SK-N-SH (cell line): ENCODE data around the gene TMEM255B. TPM values are rescaled to one million over a fixed set of nuclear protein-coding genes. Genes with fewer than 3 reads are reported as not detected.

ENCODE experiments used
- CTCF ChIA-PET: fragments of 300-600, 350-600 bp; formaldehyde crosslinking; extraction: SDS; loops from one replicate; lab custom pipeline; 2021; lab: Yijun Ruan, JAX
- POLR2A ChIA-PET: fragments of 350-600 bp; sonication (Branson Sonifier 250); formaldehyde crosslinking; extraction: SDS; loops from one replicate; lab custom pipeline; 2020; ENCODE audit warnings: antibody characterized with exemption, inconsistent platforms; lab: Yijun Ruan, JAX
- DNase-seq: peaks from one replicate; pipeline ENCODE4 v3.0.0; 2012
- H2AFZ ChIP-seq: fragments of 200-600 bp; sonication (generic); 2 replicates; pipeline ENCODE4 v1.8.1; 2016; ENCODE audit warnings: antibody characterized with exemption, mild to moderate bottlenecking, low read depth
- H3F3A ChIP-seq: fragments of 200-600 bp; sonication (generic); replicated peaks from 2 replicates; pipeline ENCODE3; 2016; ENCODE audit warnings: antibody characterized with exemption, mild to moderate bottlenecking; ENCODE audit not compliant: insufficient read depth
- H3K27ac ChIP-seq, 2 experiments: fragments of 200-500 bp in 1 of 2; fragments of 200-600 bp in 1 of 2; sonication (Bioruptor generic) in 1 of 2; sonication (generic), shearing (Covaris generic) in 1 of 2; 2 replicates each; pipeline versions ENCODE4 v1.5.1 to v1.6.1; 2014 to 2016; ENCODE audit warnings: low read depth in 2 of 2, inconsistent platforms in 1 of 2, low read length in 1 of 2, mild to moderate bottlenecking in 1 of 2, mixed read lengths in 1 of 2
- H3K27me3 ChIP-seq: fragments of 200-600 bp; sonication (generic), shearing (Covaris generic); 2 replicates; pipeline ENCODE4 v1.6.1; 2016; ENCODE audit warnings: mixed run types; ENCODE audit not compliant: insufficient read depth
- H3K36me3 ChIP-seq, 2 experiments: fragments of 200-500 bp in 1 of 2; fragments of 200-600 bp in 1 of 2; sonication (Bioruptor generic) in 1 of 2; sonication (generic) in 1 of 2; replicated peaks in 1 of 2; 2 replicates each; pipeline versions ENCODE3 to v1.5.1; 2014 to 2016; ENCODE audit warnings: low read length in 1 of 2, mild to moderate bottlenecking in 1 of 2; ENCODE audit not compliant: insufficient read depth in 2 of 2, control insufficient read depth in 1 of 2
- H3K4me1 ChIP-seq, 2 experiments: fragments of 200-500 bp in 1 of 2; fragments of 200-600 bp in 1 of 2; sonication (Bioruptor generic) in 1 of 2; sonication (generic), shearing (Covaris generic) in 1 of 2; 2 replicates each; pipeline versions ENCODE4 v1.5.1 to v1.6.1; 2014 to 2016; ENCODE audit warnings: low read depth in 1 of 2, low read length in 1 of 2, mixed run types in 1 of 2; ENCODE audit not compliant: insufficient read depth in 2 of 2, control insufficient read depth in 1 of 2
- H3K4me2 ChIP-seq: fragments of 200-600 bp; sonication (generic), shearing (Covaris generic); 2 replicates; pipeline ENCODE4 v1.6.1; 2017; ENCODE audit warnings: mixed run types
- H3K4me3 ChIP-seq, 2 experiments: fragments of 200-500 bp in 1 of 2; fragments of 200-600 bp in 1 of 2; sonication (Bioruptor generic) in 1 of 2; sonication (generic), shearing (Covaris generic) in 1 of 2; 2 replicates each; pipeline versions ENCODE4 v1.5.1 to v1.8.1; 2014 to 2016; ENCODE audit warnings: low read depth in 2 of 2, inconsistent platforms in 1 of 2, low read length in 1 of 2, mild to moderate bottlenecking in 1 of 2, mixed read lengths in 1 of 2, moderate library complexity in 1 of 2
- H3K79me2 ChIP-seq: fragments of 200-600 bp; sonication (generic); 2 replicates; pipeline ENCODE4 v1.8.1; 2017; ENCODE audit warnings: mild to moderate bottlenecking; ENCODE audit not compliant: insufficient read depth
- H3K9ac ChIP-seq: fragments of 200-600 bp; sonication (generic); 2 replicates; pipeline ENCODE4 v1.6.1; 2017; ENCODE audit warnings: mixed run types
- H3K9me2 ChIP-seq: fragments of 200-600 bp; sonication (generic); 2 replicates; pipeline ENCODE4 v1.6.1; 2017; ENCODE audit warnings: mixed run types
- H3K9me3 ChIP-seq: fragments of 200-600 bp; sonication (generic); 2 replicates; pipeline ENCODE4 v1.6.1; 2017; ENCODE audit warnings: mixed run types, mild to moderate bottlenecking, moderate library complexity
- H4K20me1 ChIP-seq: fragments of 200-600 bp; sonication (generic); 2 replicates; pipeline ENCODE4 v1.6.1; 2017; ENCODE audit warnings: mild to moderate bottlenecking, mixed run types; ENCODE audit not compliant: insufficient read depth
- CHD2 ChIP-seq: fragments of 150-350 bp; IDR thresholded peaks from 2 replicates; pipeline ENCODE4 v1.6.1; 2018; ENCODE audit warnings: low read length; ENCODE audit not compliant: partially characterized antibody
- IRF3 ChIP-seq: fragments of 150-350 bp; IDR thresholded peaks from 2 replicates; pipeline ENCODE4 v1.6.1; 2016; ENCODE audit warnings: mild to moderate bottlenecking, low read depth, low read length
- MEF2A ChIP-seq: IDR thresholded peaks from 2 replicates; pipeline ENCODE4 v1.4.0; 2012; ENCODE audit warnings: low read depth, borderline replicate concordance
- MXI1 ChIP-seq: IDR thresholded peaks from 2 replicates; pipeline ENCODE4 v1.6.1; 2012; ENCODE audit warnings: mild to moderate bottlenecking, low read depth, low read length, improper control_type of control experiment
- PBX3 ChIP-seq: IDR thresholded peaks from 2 replicates; pipeline ENCODE4; 2012
- POLR2AphosphoS5 ChIP-seq: IDR thresholded peaks from 2 replicates; pipeline ENCODE4 v1.6.1; 2012; ENCODE audit warnings: low read depth, low read length
- RAD21 ChIP-seq: IDR thresholded peaks from 2 replicates; pipeline ENCODE4 v1.6.1; 2012; ENCODE audit warnings: mild to moderate bottlenecking, low read length
- RCOR1 ChIP-seq: fragments of 150-350 bp; IDR thresholded peaks from 2 replicates; pipeline ENCODE4 v1.6.1; 2017; ENCODE audit warnings: antibody characterized with exemption, low read length
- SMC3 ChIP-seq: IDR thresholded peaks from 2 replicates; pipeline ENCODE4 v1.6.1; 2012; ENCODE audit warnings: low read depth, low read length, improper control_type of control experiment
- TAF1 ChIP-seq: IDR thresholded peaks from 2 replicates; pipeline ENCODE4 v1.6.1; 2012; ENCODE audit warnings: low read depth, mild to moderate bottlenecking, low read length, moderate library complexity, borderline replicate concordance
- TCF12 ChIP-seq: IDR thresholded peaks from 2 replicates; pipeline ENCODE4 v1.4.0; 2012
- ZBTB33 ChIP-seq: IDR thresholded peaks from 2 replicates; pipeline ENCODE4 v1.4.0; 2012; ENCODE audit warnings: low read depth, borderline replicate concordance
- WGBS: methylation state at CpG from one replicate; pipeline ENCODE4 v1.1.6; 2017; ENCODE audit warnings: low lambda C conversion rate; 5-methylcytosine and 5-hydroxymethylcytosine counted together
- polyA plus RNA-seq, 3 experiments: library from polyadenylated mRNA; depleted of rRNA; stranded (reverse); fragments of >200 nt; gene quantifications; 2 replicates each; pipeline ENCODE4 v1.2.3, GENCODE V29; 2012
- TF ChIP-seq, protein P1 (sequence below): fragments of 200-600 bp; sonication (generic); IDR thresholded peaks from 2 replicates; pipeline ENCODE4 v1.6.1; 2017; ENCODE audit warnings: antibody characterized with exemption, mild to moderate bottlenecking, moderate library complexity
- TF ChIP-seq, protein P2 (sequence below): fragments of 150-350 bp; IDR thresholded peaks from 2 replicates; pipeline ENCODE4 v1.6.1; 2017; ENCODE audit warnings: antibody characterized with exemption, low read length, low read depth, borderline replicate concordance

TMEM255B gene
- polyA plus RNA-seq, 1 of the 3 experiments (the other 2 are of a cell fraction) = 14.8 TPM

DNA sequence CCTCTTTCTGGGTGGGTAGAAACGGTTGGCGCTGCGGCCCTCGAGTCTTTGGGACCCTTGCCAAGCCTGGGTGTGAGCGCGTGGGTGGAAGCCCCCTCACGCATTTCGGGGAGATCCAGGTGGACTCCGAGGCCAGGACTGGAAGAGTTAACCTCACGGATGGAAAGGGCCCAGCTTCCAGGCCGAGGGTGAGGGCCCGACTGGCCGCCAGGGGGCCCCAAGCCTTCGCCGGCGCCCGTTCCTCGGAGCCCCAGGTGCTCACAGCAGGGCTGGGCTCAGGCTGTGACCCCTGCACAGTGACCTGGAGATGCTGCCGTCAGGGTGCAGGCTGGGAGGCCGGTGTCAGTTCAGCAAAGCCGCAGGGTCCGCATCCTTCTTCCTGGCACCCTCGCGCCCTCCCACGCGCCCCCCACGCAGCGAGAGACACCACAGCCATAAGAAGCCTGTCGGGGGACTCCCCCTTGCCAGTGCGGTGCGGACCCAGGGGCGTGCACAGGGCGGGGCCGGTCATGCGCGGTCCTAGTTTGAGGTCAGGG, 34.2 kb upstream of the TMEM255B start:
- 2% methylated on average over 12 of the region's 36 CpGs for whole genome bisulfite sequencing

More for the DNA sequence above, 34.2 kb upstream of the TMEM255B start:
- Histone ChIP-seq H3K27ac (peak overlapping the region; percentile 10 to 81; a peak in 2 of 4 replicates), H3K4me3 (peak overlapping the region; percentile 53 to 71), H3K36me3 (no peaks in the 10 kb centered on the region), H3K4me1 (peaks cover 0 to 35% of the 10 kb centered on the region in 2 experiments; a peak in 1 of 4 replicates), H3K79me2 (no peaks in the 10 kb centered on the region), H3K9me3 (no peaks in the 10 kb centered on the region), H3K4me2 (peak overlapping the region; percentile 86), H3K9me2 (no peaks in the 10 kb centered on the region), H3K9ac (no peak overlapping the region), H2AFZ (peak overlapping the region; percentile 82; the same call in 1 of the 2 replicates), H3K27me3 (no peaks in the 10 kb centered on the region), H4K20me1 (no peaks in the 10 kb centered on the region), H3F3A (peaks cover 13% of the 10 kb centered on the region)
- TF ChIP-seq, protein P1, sequence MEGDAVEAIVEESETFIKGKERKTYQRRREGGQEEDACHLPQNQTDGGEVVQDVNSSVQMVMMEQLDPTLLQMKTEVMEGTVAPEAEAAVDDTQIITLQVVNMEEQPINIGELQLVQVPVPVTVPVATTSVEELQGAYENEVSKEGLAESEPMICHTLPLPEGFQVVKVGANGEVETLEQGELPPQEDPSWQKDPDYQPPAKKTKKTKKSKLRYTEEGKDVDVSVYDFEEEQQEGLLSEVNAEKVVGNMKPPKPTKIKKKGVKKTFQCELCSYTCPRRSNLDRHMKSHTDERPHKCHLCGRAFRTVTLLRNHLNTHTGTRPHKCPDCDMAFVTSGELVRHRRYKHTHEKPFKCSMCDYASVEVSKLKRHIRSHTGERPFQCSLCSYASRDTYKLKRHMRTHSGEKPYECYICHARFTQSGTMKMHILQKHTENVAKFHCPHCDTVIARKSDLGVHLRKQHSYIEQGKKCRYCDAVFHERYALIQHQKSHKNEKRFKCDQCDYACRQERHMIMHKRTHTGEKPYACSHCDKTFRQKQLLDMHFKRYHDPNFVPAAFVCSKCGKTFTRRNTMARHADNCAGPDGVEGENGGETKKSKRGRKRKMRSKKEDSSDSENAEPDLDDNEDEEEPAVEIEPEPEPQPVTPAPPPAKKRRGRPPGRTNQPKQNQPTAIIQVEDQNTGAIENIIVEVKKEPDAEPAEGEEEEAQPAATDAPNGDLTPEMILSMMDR = peak; percentile 78
- TF ChIP-seq ZBTB33 (no peak), RCOR1 (0 out of 2 replicates have a peak, but pooled peaks have one; percentile 16), TAF1 (no peak), MXI1 (peak; percentile 62; the same call in 1 of the 2 replicates), CHD2 (no peak), POLR2AphosphoS5 (0 out of 2 replicates have a peak, but pooled peaks have one; percentile 17), PBX3 (peak; percentile 38), SMC3 (peak; percentile 86), IRF3 (no peak), RAD21 (peak; percentile 71), TCF12 (peak; percentile 20; the same call in 1 of the 2 replicates), MEF2A (no peak)
- TF ChIP-seq, protein P2, sequence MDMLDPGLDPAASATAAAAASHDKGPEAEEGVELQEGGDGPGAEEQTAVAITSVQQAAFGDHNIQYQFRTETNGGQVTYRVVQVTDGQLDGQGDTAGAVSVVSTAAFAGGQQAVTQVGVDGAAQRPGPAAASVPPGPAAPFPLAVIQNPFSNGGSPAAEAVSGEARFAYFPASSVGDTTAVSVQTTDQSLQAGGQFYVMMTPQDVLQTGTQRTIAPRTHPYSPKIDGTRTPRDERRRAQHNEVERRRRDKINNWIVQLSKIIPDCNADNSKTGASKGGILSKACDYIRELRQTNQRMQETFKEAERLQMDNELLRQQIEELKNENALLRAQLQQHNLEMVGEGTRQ = no peak
- ChIA-PET POLR2A (no interaction called here), CTCF (interaction anchor here (0.6 to 1.7 kb wide), 27 partner anchors 8 to 561 kb away, joined by 3 to 19 read pairs (median 4); partner anchors contain the start of genes ATP4B and GRK1)
- peak; percentile 90 for DNase-seq
